Ishikawa (cell line): ENCODE data around the gene PKIG.

Source experiments
- CEBPB ChIP-seq: IDR thresholded peaks from 2 replicates; pipeline ENCODE4 v1.6.1; 2012
- CREB1 ChIP-seq: IDR thresholded peaks from 2 replicates; pipeline ENCODE4 v1.6.1; 2012; ENCODE audit warnings: low read depth
- EGR1 ChIP-seq: IDR thresholded peaks from 2 replicates; pipeline ENCODE4 v1.6.1; 2012
- EP300 ChIP-seq: IDR thresholded peaks from 2 replicates; pipeline ENCODE4 v1.6.1; 2012; ENCODE audit warnings: borderline replicate concordance
- FOXM1 ChIP-seq: IDR thresholded peaks from 2 replicates; pipeline ENCODE4 v1.6.1; 2012; ENCODE audit warnings: low read depth, borderline replicate concordance
- NFIC ChIP-seq: IDR thresholded peaks from 2 replicates; pipeline ENCODE4 v1.6.1; 2012
- RAD21 ChIP-seq: IDR thresholded peaks from 2 replicates; pipeline ENCODE4 v1.6.1; 2012; ENCODE audit warnings: low read depth
- TAF1 ChIP-seq: IDR thresholded peaks from 2 replicates; pipeline ENCODE4 v1.6.1; 2012; ENCODE audit warnings: low read depth, mild to moderate bottlenecking
- TCF12 ChIP-seq: IDR thresholded peaks from 2 replicates; pipeline ENCODE4 v1.6.1; 2012; ENCODE audit warnings: low read depth
- TEAD4 ChIP-seq: IDR thresholded peaks from 2 replicates; pipeline ENCODE4 v1.6.1; 2012
- YY1 ChIP-seq: IDR thresholded peaks from 2 replicates; pipeline ENCODE4 v1.6.1; 2012; ENCODE audit warnings: low read depth
- ZBTB7A ChIP-seq: IDR thresholded peaks from 2 replicates; pipeline ENCODE4 v1.6.1; 2012; ENCODE audit warnings: low read depth
- TF ChIP-seq, protein P1 (sequence below): IDR thresholded peaks from 2 replicates; pipeline ENCODE4 v1.6.1; 2012
- TF ChIP-seq, protein P2 (sequence below): IDR thresholded peaks from 2 replicates; pipeline ENCODE4 v1.6.1; 2012; ENCODE audit warnings: low read depth, mild to moderate bottlenecking
- TF ChIP-seq, protein P3 (sequence below): IDR thresholded peaks from 2 replicates; pipeline ENCODE4 v1.6.1; 2012

PKIG gene

DNA sequence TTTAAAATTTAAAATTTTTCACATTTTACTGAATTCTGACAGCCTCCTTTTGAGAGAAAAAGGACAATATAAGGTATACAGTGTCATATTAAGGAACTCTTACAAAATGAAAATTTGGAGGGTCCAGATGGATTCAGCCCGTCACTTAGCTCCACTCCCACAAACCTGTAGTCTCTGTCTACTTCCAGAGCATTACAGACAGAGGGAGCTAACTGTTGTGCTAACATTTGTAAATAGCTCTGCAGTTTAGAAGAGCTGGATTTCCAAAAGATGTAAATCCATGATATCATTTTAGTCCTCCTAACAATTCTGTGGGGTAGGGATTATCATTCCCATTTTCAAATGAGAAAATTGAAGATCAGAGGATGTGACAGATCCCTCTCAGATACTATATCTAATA lies 44.4 kb upstream of the PKIG start:
- TF ChIP-seq, protein P1, sequence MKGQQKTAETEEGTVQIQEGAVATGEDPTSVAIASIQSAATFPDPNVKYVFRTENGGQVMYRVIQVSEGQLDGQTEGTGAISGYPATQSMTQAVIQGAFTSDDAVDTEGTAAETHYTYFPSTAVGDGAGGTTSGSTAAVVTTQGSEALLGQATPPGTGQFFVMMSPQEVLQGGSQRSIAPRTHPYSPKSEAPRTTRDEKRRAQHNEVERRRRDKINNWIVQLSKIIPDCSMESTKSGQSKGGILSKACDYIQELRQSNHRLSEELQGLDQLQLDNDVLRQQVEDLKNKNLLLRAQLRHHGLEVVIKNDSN = no peak
- TF ChIP-seq TAF1 (no peak), YY1 (no peak), EP300 (no peak), NFIC (no peak), ZBTB7A (no peak), EGR1 (no peak), TCF12 (no peak), CEBPB (no peak), FOXM1 (no peak), TEAD4 (no peak), RAD21 (no peak), CREB1 (no peak)
- TF ChIP-seq, protein P2, sequence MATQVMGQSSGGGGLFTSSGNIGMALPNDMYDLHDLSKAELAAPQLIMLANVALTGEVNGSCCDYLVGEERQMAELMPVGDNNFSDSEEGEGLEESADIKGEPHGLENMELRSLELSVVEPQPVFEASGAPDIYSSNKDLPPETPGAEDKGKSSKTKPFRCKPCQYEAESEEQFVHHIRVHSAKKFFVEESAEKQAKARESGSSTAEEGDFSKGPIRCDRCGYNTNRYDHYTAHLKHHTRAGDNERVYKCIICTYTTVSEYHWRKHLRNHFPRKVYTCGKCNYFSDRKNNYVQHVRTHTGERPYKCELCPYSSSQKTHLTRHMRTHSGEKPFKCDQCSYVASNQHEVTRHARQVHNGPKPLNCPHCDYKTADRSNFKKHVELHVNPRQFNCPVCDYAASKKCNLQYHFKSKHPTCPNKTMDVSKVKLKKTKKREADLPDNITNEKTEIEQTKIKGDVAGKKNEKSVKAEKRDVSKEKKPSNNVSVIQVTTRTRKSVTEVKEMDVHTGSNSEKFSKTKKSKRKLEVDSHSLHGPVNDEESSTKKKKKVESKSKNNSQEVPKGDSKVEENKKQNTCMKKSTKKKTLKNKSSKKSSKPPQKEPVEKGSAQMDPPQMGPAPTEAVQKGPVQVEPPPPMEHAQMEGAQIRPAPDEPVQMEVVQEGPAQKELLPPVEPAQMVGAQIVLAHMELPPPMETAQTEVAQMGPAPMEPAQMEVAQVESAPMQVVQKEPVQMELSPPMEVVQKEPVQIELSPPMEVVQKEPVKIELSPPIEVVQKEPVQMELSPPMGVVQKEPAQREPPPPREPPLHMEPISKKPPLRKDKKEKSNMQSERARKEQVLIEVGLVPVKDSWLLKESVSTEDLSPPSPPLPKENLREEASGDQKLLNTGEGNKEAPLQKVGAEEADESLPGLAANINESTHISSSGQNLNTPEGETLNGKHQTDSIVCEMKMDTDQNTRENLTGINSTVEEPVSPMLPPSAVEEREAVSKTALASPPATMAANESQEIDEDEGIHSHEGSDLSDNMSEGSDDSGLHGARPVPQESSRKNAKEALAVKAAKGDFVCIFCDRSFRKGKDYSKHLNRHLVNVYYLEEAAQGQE = no peak
- TF ChIP-seq, protein P3, sequence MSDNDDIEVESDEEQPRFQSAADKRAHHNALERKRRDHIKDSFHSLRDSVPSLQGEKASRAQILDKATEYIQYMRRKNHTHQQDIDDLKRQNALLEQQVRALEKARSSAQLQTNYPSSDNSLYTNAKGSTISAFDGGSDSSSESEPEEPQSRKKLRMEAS = no peak

DNA sequence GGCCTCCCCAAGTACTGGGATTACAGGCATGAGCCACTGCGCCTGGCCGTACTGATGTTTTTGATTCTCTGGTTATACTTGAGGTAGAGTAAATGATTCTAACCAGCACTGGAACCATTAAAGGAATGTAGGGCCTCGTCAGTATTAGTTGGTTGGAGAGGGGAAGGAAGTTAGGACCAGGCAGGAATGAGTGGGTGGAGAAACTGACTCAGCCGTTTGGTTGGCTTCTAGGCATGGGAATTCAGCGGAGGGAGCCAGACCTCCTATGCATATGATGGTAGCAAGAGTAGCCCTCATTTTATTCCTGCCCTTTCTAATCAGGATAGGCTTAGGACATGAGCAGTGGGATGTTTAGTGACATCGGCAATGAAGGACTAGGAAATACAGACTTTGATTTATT lies 41.5 kb upstream of the PKIG start:
- TF ChIP-seq ZBTB7A (no peak), EP300 (no peak), FOXM1 (no peak), EGR1 (no peak), RAD21 (no peak)

DNA sequence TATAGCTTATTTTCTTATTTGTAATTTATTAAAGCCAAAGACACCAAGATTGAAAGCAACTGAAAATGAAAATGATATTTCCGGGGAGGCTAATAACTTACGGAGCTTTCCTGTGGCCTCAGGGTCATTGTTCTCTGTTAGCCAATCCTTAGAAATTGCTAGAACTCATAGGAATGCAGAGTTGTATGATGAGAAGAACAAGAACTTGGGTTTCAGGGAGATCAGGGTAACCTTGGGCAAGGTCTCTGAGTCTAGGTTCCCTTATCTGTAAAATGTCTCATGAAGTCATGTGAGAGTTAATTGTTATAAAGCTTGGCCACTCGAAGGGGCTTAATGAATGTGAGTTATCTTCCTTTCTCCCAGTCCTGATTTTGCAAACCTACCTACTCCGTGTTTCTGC lies 40.4 kb upstream of the PKIG start:
- TF ChIP-seq TAF1 (no peak), TEAD4 (no peak), ZBTB7A (no peak), CEBPB (no peak)
- TF ChIP-seq, protein P1 = no peak

DNA sequence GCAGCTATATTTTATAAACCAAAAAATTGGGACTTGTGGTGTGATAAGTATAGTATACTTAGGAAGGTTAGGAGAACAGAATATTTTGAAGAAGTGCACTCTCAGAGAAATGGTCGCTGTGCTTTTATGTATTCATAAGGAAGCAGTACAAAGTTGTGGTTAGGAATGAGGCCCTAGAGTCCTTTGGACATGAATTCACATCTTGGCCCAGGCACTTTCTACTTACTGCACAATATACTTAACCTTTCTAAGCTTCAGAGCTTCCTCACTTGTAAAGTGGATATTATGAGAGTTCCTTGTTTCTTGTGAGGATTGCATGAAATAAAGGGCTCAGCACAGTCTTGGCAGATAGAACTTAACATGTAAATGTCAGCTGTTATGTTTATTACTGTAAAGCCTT lies 39.5 kb upstream of the PKIG start:
- TF ChIP-seq EGR1 (no peak), ZBTB7A (no peak), RAD21 (no peak), TEAD4 (no peak)

DNA sequence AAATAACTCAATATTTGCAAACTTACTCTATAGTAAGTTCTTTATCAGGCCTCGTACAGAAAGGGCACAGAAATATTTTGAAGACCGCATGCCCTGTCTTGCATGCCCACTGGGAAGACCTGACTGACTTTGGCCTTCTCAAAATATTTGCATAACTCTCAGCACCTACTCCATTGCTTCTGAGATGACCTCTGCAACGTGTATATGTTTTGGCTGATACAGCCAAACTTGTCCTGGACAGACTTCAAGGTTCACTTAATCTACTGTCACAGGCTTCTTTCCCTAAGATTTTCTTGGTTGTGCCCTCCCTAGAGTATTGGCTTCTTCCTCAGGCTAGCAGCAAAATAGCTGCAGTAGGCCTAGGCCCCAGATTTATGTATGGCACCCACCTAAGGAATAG lies 39.0 kb upstream of the PKIG start:
- TF ChIP-seq CEBPB (no peak), FOXM1 (no peak), YY1 (no peak), EGR1 (no peak), TEAD4 (no peak), ZBTB7A (no peak), TCF12 (no peak), RAD21 (no peak), CREB1 (no peak), NFIC (no peak)
- TF ChIP-seq, protein P1 = no peak
- TF ChIP-seq, protein P2 = no peak
- TF ChIP-seq, protein P3 = no peak

DNA sequence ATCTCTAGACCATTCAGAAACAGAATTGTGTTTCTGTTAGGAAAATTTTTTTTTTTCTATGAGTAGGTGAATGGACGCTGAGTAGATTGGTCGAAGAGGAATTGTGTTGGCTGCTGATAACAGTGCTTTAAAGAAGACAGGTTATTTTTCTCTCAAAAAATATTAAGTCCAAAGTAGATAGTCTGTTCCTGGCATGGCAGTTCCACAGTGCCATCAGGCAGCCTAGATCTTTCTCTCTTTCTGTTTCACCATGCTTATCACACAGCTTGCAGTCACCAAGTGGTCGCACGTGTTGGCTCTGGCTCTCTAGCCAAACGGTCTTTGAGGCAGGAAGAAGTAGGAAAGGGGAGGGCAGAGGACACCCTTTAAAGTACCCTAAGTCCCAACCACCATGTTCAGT lies 38.1 kb upstream of the PKIG start:
- TF ChIP-seq, protein P3 = no peak

DNA sequence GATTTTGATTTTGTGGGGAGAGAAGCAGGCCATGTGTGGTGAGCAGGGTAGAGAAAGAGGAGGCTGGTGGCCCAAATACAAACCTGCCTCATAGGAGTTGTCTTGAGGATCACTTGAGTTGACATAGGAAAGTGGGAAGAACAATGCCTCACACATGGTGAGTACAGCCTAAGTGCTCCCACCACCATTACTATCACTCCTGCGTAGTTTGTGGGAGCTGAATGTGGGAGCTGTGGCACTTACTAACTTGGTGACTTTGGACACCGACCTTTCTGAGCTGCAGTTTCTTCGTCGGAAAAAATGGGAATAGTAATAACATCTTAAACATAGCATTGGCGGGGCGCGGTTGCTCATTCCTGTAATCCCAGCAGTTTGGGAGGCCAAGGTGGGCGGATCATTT lies 35.0 kb upstream of the PKIG start:
- TF ChIP-seq, protein P1 = no peak
- TF ChIP-seq EP300 (no peak), YY1 (no peak), FOXM1 (no peak), ZBTB7A (no peak), CREB1 (no peak), NFIC (no peak), RAD21 (no peak), TEAD4 (no peak), TCF12 (no peak), CEBPB (no peak), TAF1 (no peak), EGR1 (no peak)
- TF ChIP-seq, protein P2 = no peak
- TF ChIP-seq, protein P3 = no peak
